Stomach (tissue), 4 donors: Measurements from ENCODE around the gene RUNX1.

Experiments
- CTCF ChIP-seq, 7 experiments: fragments of 450-650 bp in 4 of 7; fragments of 200-600 bp in 3 of 7; sonication (generic) in 3 of 7; IDR thresholded peaks; one replicate each; pipeline ENCODE4 v1.5.1; 2016 to 2019; ENCODE audit warnings: antibody characterized with exemption in 7 of 7, control low read depth in 2 of 7, mild to moderate bottlenecking in 1 of 7
- EP300 ChIP-seq: sonication (generic); formaldehyde crosslinking; IDR thresholded peaks from one replicate; pipeline ENCODE4 v1.6.1; 2017; ENCODE audit warnings: antibody characterized with exemption
- POLR2A ChIP-seq, 4 donors: fragments of 450-650 bp; IDR thresholded peaks; one replicate each; pipeline ENCODE4 v1.6.1; 2016; ENCODE audit warnings: antibody characterized with exemption in 4 of 4, control low read depth in 2 of 4, mild to moderate bottlenecking in 1 of 4, moderate library complexity in 1 of 4
- POLR2AphosphoS5 ChIP-seq, 3 donors: sonication (generic); formaldehyde crosslinking; IDR thresholded peaks; one replicate each; pipeline ENCODE4 v1.6.1; 2016; ENCODE audit warnings: antibody characterized with exemption in 3 of 3

DNA sequence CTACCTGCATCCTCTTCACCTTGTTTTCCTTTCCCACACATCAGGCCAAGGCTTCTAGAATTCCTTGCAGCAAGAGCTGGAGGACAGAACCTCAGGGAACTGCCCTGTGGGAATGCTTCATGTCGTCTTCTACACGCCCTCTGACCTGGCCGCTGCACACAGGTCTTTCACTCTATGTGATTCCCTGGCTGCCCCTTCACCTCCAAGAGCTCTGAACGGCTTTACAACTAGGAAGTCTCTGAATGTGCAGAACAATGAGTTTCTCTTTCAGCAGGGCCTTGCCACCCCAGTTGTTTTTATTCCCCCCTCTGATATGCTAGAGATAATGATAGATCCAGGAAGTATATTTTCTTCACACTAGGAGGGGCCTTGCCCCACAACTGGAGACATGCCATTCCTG is 237.7 kb downstream of the RUNX1 start:
- TF ChIP-seq POLR2AphosphoS5 (IDR thresholded peaks at IDR 0.05) (no peak), POLR2A (IDR thresholded peaks at IDR 0.05) (no peak), CTCF (IDR thresholded peaks at IDR 0.05) (no peak), EP300 (no peak)
